Gastrocnemius medialis (tissue), 4 donors: ENCODE data around the gene CFAP97D1. TPM values are rescaled to one million over a fixed set of nuclear protein-coding genes. Genes with fewer than 3 reads are reported as not detected.
A peak's percentile ranks its signal among the peaks of the same experiment; 100 is the strongest.

Experiments
- ATAC-seq, 2 donors: fragments of 150-250 bp; one replicate each; pipeline ENCODE4 v1.9.1; 2016
- DNase-seq, 2 donors: peaks; one replicate each; pipeline ENCODE4 v3.0.0-alpha.2; 2019
- H3K27ac ChIP-seq, 4 donors: fragments of 200-600 bp; sonication (generic); 1 replicate in 1 of 4; 2 replicates in 3 of 4; pipeline ENCODE4 v1.5.1; 2016 to 2018; ENCODE audit warnings: mild to moderate bottlenecking in 2 of 4, moderate library complexity in 1 of 4
- H3K27me3 ChIP-seq, 3 donors: fragments of 200-600 bp; sonication (generic) in 2 of 3; 1 replicate in 1 of 3; 2 replicates in 2 of 3; pipeline versions ENCODE4 v1.5.1 to v1.6.0; 2016 to 2019; ENCODE audit warnings: mild to moderate bottlenecking in 1 of 3, moderate library complexity in 1 of 3
- H3K36me3 ChIP-seq, 2 donors: fragments of 200-600 bp; sonication (generic) in 1 of 2; one replicate each; pipeline ENCODE4 v1.5.1; 2017 to 2018
- H3K4me1 ChIP-seq, 2 donors: fragments of 200-600 bp; sonication (generic) in 1 of 2; one replicate each; pipeline ENCODE4 v1.5.1; 2016 to 2017; ENCODE audit warnings: mild to moderate bottlenecking in 2 of 2
- H3K4me3 ChIP-seq, 4 donors: fragments of 200-600 bp; sonication (generic) in 3 of 4; 1 replicate in 1 of 4; 2 replicates in 3 of 4; pipeline ENCODE4 v1.5.1; 2016 to 2019; ENCODE audit warnings: mild to moderate bottlenecking in 2 of 4
- H3K9me3 ChIP-seq, 3 donors: fragments of 200-600 bp; sonication (generic) in 2 of 3; 1 replicate in 1 of 3; 2 replicates in 2 of 3; pipeline ENCODE4 v1.5.1; 2016 to 2019
- POLR2A ChIP-seq, 2 donors: fragments of 450-650 bp; IDR thresholded peaks; one replicate each; pipeline ENCODE4 v1.6.1; 2017; ENCODE audit warnings: antibody characterized with exemption in 2 of 2, mild to moderate bottlenecking in 2 of 2, moderate library complexity in 2 of 2
- in situ Hi-C, 4 donors: fragments of 200-750 bp; cut with MboI; loops; one replicate each; pipeline versions ENCODE4 v1.15.0 to v1.8.0; 2017; ENCODE audit warnings: low sequenced_read_pairs in 4 of 4
- intact Hi-C: fragments of 100-400 bp; cut with DNase I; formaldehyde crosslinking; loops from one replicate; pipeline ENCODE4 v1.15.1; 2023; ENCODE audit warnings: low total_unique reads
- total RNA-seq, 4 donors: library from RNA; depleted of rRNA; stranded (reverse); fragments of >200 nt; gene quantifications; one replicate each; pipeline versions ENCODE4 v1.1.0 to v1.2.3, GENCODE V29; 2016
- TF ChIP-seq, protein P1 (sequence below), 5 experiments: fragments of 450-650 bp in 3 of 5; fragments of 200-600 bp in 2 of 5; sonication (generic) in 2 of 5; IDR thresholded peaks in 4 of 5; conservative IDR thresholded peaks in 1 of 5; 1 replicate in 4 of 5; 2 replicates in 1 of 5; pipeline ENCODE4 v1.5.1; 2016 to 2019; ENCODE audit warnings: antibody characterized with exemption in 5 of 5, mild to moderate bottlenecking in 3 of 5, moderate library complexity in 3 of 5

The CFAP97D1 gene
- total RNA-seq, 4 donors from 2014 or later: not detected

GRCh38 chr17:43771463-43771862 lies 8.8 kb upstream of the CFAP97D1 start:
- intact Hi-C loops: loop anchor here (10.0 kb wide), 3 partner anchors 343 to 1523 kb away; partner anchors contain the start of genes PTGES3L and RUNDC1
- peak overlapping the region; percentile 98 to 100 (median 100) for H3K27ac ChIP-seq
- in situ Hi-C loops: no loop called here
- peaks cover 61 to 63% of the 10 kb centered on the region in 2 donors for H3K4me1 ChIP-seq
- no peak for DNase-seq
- no peak for ATAC-seq
- H3K27me3 ChIP-seq: no peaks in the 10 kb centered on the region
- H3K36me3 ChIP-seq: peaks cover 0 to 46% of the 10 kb centered on the region in 2 donors
- no peak overlapping the region for H3K4me3 ChIP-seq
- TF ChIP-seq, protein P1, sequence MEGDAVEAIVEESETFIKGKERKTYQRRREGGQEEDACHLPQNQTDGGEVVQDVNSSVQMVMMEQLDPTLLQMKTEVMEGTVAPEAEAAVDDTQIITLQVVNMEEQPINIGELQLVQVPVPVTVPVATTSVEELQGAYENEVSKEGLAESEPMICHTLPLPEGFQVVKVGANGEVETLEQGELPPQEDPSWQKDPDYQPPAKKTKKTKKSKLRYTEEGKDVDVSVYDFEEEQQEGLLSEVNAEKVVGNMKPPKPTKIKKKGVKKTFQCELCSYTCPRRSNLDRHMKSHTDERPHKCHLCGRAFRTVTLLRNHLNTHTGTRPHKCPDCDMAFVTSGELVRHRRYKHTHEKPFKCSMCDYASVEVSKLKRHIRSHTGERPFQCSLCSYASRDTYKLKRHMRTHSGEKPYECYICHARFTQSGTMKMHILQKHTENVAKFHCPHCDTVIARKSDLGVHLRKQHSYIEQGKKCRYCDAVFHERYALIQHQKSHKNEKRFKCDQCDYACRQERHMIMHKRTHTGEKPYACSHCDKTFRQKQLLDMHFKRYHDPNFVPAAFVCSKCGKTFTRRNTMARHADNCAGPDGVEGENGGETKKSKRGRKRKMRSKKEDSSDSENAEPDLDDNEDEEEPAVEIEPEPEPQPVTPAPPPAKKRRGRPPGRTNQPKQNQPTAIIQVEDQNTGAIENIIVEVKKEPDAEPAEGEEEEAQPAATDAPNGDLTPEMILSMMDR (IDR thresholded peaks at IDR 0.05 in 4 of 5, conservative IDR thresholded peaks at IDR 0.05 in 1 of 5): no peak
- no peak for TF ChIP-seq POLR2A (IDR thresholded peaks at IDR 0.05)
- H3K9me3 ChIP-seq: no peaks in the 10 kb centered on the region

DNA sequence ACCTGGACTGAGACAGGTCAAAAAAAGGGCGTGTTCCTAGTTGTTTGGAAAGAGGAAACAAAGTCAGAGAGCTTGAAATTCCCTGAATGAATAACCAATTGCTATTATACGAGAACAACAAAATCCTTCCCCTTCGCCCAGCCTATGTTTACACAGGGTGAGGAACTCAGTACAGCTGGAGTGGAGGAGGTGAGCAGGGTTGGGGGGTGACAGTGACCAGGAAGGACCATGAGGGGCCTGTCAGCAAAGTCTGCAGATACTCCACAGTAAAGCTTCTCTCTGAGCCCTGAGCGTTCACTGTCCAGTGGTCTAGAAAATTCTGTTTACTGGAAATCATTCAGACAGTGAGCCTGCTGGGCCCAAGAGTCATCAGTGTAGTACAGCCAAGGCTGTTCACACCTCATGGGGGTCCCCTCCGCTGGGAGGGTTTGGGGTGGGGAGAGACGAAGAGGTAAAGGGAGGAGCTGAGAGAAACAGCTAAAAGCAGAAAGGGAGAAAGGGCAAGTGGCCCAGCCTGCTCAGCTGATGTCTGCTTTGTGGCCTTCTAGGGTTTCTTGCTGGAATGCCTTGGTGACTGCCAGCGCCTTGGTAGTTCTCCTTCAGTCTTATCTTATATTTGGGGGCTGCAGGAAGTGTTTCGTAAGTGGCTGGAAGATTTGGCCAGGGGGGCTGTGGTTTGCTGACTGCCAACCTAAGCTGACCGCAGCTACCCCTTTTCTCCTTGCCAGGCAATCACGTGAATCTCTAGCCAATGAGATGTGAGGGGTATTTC lies 7.2 kb upstream of the CFAP97D1 start:
- ATAC-seq (peak; percentile 54 to 70), DNase-seq (peak; percentile 62 to 86)
- no peaks in the 10 kb centered on the region for H3K9me3 ChIP-seq
- H3K27ac ChIP-seq: peak overlapping the region; percentile 98 to 100 (median 100)
- TF ChIP-seq, protein P1 (IDR thresholded peaks at IDR 0.05 in 4 of 5, conservative IDR thresholded peaks at IDR 0.05 in 1 of 5): no peak
- no peak for TF ChIP-seq POLR2A (IDR thresholded peaks at IDR 0.05)
- in situ Hi-C loops (no loop called here), intact Hi-C loops (loop anchor here (10.0 kb wide), 3 partner anchors 342 to 1522 kb away; partner anchors contain the start of genes PTGES3L and RUNDC1)
- no peaks in the 10 kb centered on the region for H3K27me3 ChIP-seq
- peaks cover 68 to 76% of the 10 kb centered on the region in 2 donors for H3K4me1 ChIP-seq
- H3K36me3 ChIP-seq: peaks cover 0 to 46% of the 10 kb centered on the region in 2 donors
- peak overlapping the region in 1 of 4 donors; percentile 11 for H3K4me3 ChIP-seq

DNA sequence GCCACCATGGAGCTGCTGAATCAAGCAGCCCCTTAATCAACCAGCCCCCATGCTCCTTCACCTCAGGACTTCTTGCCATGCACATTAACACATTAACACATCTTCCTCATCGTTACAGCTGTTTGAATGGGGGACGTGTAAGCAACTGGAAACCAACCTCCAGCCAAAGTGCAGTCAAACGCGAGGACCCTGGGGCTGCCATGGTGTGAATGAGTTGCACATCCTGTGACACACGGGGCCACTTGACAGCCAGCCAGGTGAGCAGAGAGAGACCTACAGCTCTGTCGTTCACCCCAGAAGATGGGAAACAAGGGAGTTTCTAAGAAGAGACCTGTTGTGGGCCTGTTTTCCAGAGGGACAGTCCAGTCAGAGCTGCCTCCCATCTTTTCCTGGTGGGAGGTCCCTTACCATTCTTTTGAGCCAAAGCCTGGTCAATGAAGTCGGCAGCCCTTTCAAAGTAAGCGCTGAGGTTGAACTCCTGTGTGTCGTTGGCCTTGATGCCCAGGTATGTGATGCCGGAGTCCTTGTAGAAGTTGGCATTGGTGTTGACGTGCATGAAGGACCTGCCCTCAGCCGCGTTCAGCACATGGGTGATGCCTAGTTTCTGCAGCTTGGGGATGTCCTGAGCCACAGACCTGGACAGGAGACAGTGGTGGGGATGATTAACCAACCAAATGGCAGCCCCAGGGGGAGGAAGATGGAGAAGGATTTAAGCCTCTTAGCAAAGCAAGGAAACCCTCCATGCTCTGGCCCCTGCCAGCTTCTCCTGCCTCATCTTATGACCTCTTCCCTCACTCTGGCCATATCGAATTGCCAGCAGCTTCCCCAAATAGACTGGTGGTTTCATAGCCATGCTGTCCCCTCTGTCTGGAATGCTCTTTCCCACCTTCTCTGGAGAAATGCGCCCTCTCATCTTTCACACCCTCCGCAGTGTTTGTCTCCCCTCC lies 5.7 kb upstream of the CFAP97D1 start:
- Histone ChIP-seq H3K36me3 (peaks cover 0 to 38% of the 10 kb centered on the region in 2 donors), H3K27me3 (no peaks in the 10 kb centered on the region), H3K4me3 (no peak overlapping the region), H3K27ac (peak overlapping the region; percentile 98 to 100 (median 100)), H3K4me1 (peaks cover 67 to 68% of the 10 kb centered on the region in 2 donors), H3K9me3 (no peaks in the 10 kb centered on the region)
- no peak for TF ChIP-seq POLR2A (IDR thresholded peaks at IDR 0.05)
- TF ChIP-seq, protein P1 (IDR thresholded peaks at IDR 0.05 in 4 of 5, conservative IDR thresholded peaks at IDR 0.05 in 1 of 5): no peak
- ATAC-seq: peak; percentile 51 to 52
- intact Hi-C loops (loop anchor here (5.0 to 10.0 kb wide), 4 partner anchors 340 to 1520 kb away; partner anchors contain the start of genes PTGES3L and RUNDC1), in situ Hi-C loops (no loop called here)
- DNase-seq: peak; percentile 56 to 87

- Histone ChIP-seq H3K4me1 (peaks cover 47 to 49% of the 10 kb centered on the region in 2 donors), H3K27me3 (no peaks in the 10 kb centered on the region), H3K9me3 (no peaks in the 10 kb centered on the region), H3K4me3 (peak within 1 kb of the TSS; percentile 77 to 100 (median 92)), H3K36me3 (peaks cover 0 to 7% of the 10 kb centered on the region in 2 donors), H3K27ac (peak within 1 kb of the TSS; percentile 98 to 100 (median 100))
- in situ Hi-C loops (no loop called here), intact Hi-C loops (loop anchor here (1.0 to 10.0 kb wide), 5 partner anchors 68 to 1516 kb away; partner anchors contain the start of genes PTGES3L and RUNDC1)
- TF ChIP-seq POLR2A (IDR thresholded peaks at IDR 0.05): peak; percentile 93 to 97
- TF ChIP-seq, protein P1 (IDR thresholded peaks at IDR 0.05 in 4 of 5, conservative IDR thresholded peaks at IDR 0.05 in 1 of 5): no peak
- DNase-seq (peak; percentile 96 to 98), ATAC-seq (peak; percentile 67 to 81)
Measured at GRCh38 chr17:43778337-43779144, 1.7 kb upstream of the CFAP97D1 start, which contains the start of gene DUSP3. TSS of gene DUSP3 (minus strand) at chr17:43778977. CDS start at chr17:43778924, 53 bp downstream.
